Renal pelvis (tissue), 4 donors: ENCODE results near the gene AP1G2. TPM values are rescaled to one million over a fixed set of nuclear protein-coding genes. Genes with fewer than 3 reads are reported as not detected.
"Not testable (repeated sequence)": the region's sequence is repeated elsewhere in the genome, so short reads cannot be mapped to it uniquely, and the experiment has no call there.

ENCODE experiments used
- DNase-seq: peaks from one replicate; pipeline ENCODE4 v3.0.0-alpha.2; 2013
- polyA plus RNA-seq, 3 donors: library from polyadenylated mRNA; unstranded; fragments of 120-200 nt; gene quantifications; one replicate each; pipeline ENCODE4 v1.2.1, GENCODE V29; 2013; ENCODE audit not compliant: insufficient read length in 3 of 3

AP1G2 gene
- polyA plus RNA-seq, 3 donors: 79.0 to 122 (median 113) TPM

- peak; percentile 69 for DNase-seq
These were observed 28.1 kb downstream of the AP1G2 start for GRCh38 chr14:23539248-23540140.

DNA sequence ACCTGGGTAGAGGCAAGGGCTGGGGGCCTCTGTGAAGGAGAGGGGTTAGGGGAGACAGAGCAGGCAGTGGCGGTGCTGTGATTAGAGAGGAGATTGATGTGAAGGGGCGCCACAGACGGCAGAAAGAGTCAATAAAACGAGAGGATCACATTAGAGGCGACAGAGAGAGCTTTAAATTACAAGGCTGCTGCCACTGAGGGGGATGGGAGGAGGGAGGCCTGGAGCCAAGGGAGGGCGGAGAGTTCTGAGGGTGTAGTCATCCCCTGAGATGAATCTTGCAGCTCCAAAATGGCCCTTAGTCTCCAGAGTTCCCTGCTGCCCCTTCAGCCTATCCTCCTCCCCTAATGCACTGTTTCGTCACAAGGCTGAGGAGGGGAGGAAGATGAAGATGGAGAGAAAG is 28.8 kb downstream of the AP1G2 start:
- peak; percentile 67 for DNase-seq

DNA sequence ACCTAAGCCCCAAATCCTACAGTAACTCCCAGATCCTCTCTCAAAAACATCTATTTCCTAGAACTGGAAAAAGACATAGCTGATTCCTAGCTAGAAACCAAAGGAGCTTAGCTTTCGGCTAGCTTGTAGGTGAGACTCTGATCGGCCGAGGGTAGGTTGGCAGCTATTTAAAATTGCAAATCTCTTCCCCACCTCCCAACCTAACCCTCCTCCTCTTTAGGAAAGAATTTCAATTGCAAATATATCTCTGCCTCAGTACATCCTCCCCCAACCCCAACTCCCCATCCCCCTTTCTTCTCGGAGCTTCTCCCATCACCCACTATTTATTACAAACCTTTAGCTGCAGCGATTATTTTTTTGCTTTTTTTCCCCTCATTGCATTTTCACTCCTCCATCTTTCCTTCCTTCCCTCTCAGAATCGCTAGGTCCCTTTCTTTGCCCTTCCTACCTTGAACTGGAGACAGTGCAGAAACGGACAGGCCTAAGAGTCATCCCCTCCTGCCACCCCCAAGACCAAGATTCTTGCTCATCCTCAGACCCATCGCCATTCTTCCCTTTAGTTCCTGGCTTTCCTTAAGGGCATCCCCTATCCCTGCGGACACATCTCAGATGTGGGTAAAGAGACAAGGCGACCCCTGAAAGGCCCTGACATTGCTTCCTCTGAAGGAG is 29.4 kb downstream of the AP1G2 start:
- no peak for DNase-seq

GRCh38 chr14:23537351-23538049 is 30.1 kb downstream of the AP1G2 start:
- DNase-seq: no peak

DNA sequence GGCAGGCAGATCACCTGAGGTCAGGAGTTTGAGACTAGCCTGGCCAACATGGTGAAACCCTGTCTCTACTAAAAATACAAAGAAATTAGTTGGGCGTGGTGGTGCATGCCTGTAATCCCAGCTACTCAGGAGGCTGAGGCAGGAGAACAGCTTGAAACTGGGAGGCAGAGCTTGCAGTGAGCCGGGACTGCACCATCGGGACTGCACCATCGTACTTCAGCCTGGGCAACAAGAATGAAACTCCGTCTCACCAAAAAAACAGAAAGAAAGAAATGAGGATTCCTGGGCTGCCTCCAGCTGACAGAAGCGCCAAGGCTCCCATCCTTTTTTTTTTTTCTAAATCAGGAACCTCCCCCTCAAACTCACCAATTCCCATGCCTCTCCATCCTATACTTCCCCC is 30.7 kb downstream of the AP1G2 start:
- not testable (repeated sequence) for DNase-seq

DNA sequence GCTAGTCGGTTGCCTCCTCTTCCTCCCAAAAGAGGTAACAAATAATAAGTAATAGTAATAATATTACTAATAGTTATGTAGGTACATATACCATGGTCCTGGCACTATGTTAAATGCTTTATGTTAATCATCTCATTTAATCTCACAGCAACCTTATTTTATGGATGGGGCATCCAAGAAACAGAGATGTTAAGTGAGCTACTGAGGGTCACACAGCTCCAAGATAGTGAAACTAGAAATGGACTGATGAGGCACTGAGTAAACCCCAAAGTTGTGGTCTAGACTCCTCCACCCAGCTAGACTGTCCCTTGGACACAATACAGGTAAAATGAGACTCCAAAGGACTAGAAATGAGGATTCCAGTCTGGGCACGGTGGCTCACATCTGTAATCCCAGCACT is 31.1 kb downstream of the AP1G2 start:
- DNase-seq: no peak

GRCh38 chr14:23535943-23536342 is 31.6 kb downstream of the AP1G2 start:
- no peak for DNase-seq

GRCh38 chr14:23533652-23534435 is 33.7 kb downstream of the AP1G2 start:
- DNase-seq: no peak

GRCh38 chr14:23532658-23533057 is 34.9 kb downstream of the AP1G2 start:
- DNase-seq: no peak

DNA sequence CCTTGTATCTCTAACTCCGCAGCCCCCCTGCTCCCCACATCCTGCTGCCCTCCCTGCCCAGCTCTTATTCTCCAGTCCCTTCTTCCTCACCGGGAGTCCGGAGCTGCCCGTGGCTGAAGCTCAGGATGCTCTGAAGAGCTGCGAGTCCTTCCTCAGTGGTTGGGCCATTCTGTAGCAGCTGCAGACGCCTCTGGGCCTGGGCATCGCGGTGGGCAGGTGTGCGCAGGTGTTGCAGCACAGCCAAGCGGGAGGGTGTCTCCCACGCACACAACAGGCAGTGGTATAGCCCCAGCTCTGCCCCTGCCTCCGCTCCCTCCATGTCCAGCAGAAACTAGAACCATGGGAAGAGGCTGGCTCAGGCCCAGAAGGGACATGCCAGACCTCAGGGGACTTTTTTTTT is 36.2 kb downstream of the AP1G2 start:
- DNase-seq: no peak

- DNase-seq: peak; percentile 37
These were observed 37.1 kb downstream of the AP1G2 start for GRCh38 chr14:23530375-23531055.

- DNase-seq: no peak
These were observed 38.6 kb downstream of the AP1G2 start for GRCh38 chr14:23529016-23529415.

DNA sequence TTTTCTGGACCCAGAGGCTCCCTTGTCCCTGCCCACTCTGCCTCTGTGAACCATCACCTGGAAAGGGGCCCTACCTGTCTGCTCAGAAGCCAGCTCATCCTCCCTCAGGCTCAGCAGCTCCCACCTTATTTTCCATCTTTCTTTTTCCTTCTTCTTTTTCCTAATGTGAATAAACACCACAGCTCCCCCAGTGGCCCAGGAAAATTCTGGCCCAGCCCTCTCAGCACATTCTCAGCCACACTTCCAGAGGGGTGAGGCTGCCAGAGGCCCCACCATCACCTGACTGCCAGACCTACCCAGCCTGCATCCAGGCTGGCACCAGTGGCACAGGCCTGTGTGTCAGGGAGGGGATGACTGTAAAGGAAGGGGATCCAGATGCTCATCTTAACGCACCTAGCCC is 39.0 kb downstream of the AP1G2 start:
- DNase-seq: no peak

DNA sequence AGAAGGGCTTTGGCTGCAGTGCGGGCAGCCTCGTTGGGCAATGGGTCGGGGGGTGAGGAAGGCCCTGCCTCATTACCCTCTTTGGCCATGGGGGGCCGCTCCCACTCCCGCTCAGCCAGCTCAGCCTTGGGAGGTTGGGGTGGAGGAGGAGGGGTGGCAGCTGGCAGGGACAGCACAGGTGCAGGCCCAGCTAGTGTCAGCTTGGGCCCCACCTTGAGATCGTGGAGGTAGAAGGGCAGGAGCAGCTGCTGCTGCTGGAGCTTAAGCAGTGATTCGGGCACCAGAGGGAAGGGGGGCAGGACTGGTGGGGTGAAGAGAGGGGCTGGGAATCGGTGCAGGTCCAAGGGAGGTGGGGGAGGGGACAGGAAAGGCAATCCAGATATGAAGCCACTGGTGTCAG is 42.0 kb downstream of the AP1G2 start:
- no peak for DNase-seq

DNA sequence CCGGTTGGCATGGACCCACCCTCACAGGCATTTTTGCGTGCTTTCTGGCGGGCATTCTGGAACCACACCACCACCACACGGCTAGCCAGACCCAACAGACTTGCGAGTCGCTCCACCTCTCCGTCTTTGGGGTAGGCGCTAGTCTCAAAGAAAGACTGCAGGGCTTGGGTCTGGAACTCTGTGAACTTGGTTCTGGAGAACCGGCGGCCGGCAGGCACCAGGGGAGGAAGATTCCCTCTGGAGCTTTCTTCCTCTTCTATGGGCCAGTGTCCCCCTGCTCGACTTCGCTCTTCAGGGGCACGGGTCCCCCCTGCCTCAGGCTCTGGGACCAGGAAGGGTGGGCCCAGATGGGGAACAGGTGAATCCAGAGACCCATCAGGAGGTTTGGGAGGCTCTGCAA is 42.6 kb downstream of the AP1G2 start:
- DNase-seq: no peak

DNA sequence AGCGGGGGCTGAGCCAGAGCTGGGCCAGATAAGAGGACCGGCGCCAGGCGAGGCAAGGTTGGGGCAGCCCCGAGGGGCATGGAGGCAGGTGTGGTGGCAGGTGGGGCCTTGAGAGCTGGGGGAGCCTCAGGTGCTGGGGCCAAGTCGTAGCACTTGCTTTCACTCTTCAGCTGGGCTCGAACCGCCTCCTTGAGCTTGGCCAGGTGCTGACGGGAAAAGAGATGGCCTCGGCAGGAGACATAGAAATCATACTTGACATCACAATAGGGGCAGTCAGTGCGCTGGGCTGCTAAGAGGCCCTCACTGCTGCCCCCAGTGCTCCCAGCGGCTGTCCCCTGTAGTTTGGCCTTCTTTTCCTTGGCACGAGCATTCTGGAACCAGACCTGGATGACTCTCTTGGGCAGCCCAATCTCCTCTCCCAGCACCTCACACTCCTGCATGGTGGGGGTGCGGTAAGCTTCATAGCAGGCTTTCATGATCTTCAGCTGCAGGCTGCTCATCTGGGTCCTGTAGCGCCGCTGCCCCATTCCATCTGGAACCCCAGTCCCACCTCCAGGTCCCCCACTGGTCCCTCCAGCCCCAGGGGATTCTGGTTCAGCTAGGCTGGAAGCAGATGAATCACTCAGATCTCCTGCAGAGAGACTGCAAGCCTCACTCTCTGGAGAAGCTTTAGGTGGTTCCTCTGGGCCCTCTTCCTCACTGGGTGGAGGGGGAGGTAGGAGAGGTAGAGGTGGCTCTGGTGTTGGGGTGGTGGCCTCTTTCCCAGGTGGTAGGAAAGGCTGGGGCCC is 44.2 kb downstream of the AP1G2 start:
- DNase-seq: no peak

DNA sequence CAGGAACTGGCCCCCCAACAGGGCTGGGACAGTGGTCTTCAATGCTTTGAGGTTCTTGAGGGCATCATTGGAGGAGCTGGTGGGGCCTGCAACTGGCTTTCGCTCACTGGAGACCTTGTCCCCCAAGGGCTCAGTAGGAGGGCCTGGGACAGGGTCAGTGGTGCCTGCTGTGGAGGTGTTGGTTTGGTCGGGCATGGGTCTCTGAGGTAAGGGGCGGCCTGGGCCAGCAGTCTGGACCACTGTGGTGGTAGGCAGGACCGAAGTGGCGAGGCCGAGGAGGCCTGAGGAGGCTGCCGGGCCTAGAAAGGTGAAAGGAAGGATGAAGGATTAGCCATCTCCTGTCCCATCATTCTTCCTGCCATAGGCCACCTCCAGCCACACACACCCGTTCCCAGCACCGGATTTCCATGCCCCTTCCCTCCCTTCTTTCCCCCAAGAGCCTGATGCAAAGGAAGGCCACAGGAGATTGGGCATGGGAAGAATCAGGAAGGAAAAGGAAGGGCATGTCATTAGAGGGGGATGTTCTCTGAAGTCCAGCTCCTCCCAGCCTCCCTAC is 44.9 kb downstream of the AP1G2 start:
- DNase-seq: no peak

DNA sequence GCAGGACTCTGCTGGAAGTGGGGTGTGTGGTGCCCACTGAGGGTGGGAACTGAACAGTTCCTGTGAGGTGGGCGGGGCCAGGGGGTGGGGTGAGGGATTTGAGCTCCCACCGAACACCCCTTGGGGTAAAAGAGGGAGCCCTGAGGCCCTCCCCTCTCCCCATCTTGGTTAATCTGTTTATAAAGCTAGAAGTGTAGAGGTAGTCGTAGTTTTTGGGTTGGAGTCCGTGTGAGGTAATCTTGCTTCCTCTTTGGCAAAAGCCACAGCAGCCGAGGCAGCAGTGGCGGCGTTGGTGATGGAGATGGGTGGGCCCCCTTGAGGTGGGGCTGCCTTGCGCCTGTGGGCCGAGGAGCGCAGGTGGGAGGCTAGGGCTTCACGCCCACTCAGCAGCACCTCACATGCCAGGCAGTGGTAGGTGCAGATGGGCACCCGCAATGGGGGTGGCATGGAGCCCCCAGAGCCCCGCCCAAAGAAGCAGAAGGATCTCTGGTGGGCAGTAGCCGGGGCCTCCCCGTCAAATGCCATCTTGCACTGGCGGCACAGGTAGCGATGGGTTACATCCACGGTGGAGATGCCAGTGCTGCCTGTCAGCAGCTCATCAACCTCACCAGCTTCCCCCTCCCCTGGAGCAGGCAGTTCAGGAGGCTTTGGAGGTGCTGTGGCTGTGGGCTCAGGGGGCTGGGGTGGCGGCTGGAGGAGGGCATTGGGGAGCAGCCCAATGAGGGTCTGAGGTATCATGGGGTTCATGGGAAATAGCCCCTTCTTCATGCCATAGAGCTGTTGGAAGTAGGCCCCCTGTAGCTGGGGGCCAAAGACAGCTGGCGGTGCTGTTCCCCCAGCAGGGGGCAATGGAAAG is 45.6 kb downstream of the AP1G2 start:
- DNase-seq: no peak

GRCh38 chr14:23520899-23521533 is 46.6 kb downstream of the AP1G2 start:
- no peak for DNase-seq
